Kidney (tissue), 14 donors: Measurements from ENCODE around the gene TYW3. TPM values are rescaled to one million over a fixed set of nuclear protein-coding genes. Genes with fewer than 3 reads are reported as not detected.

Source experiments
- DNase-seq, 5 donors: peaks; one replicate each; pipeline ENCODE4 v3.0.0-alpha.2; 2013 to 2020
- FAIRE-seq: peaks from 2 replicates; lab custom pipeline; 2012; peaks lifted over from hg19 to GRCh38; lab: Jason Lieb, UNC
- H3K27ac ChIP-seq, 2 donors: one replicate each; pipeline ENCODE4 v1.7.0; 2013; ENCODE audit warnings: low read depth in 2 of 2, low read length in 2 of 2, inconsistent platforms in 1 of 2
- H3K27me3 ChIP-seq: one replicate; pipeline ENCODE4 v1.7.1; 2013; ENCODE audit warnings: low read length, inconsistent platforms; ENCODE audit not compliant: control insufficient read depth, insufficient read depth
- H3K36me3 ChIP-seq, 3 donors: one replicate each; pipeline versions ENCODE4 v1.7.0 to v1.7.1; 2013; ENCODE audit warnings: low read length in 3 of 3, control low read depth in 1 of 3, inconsistent platforms in 1 of 3; ENCODE audit not compliant: insufficient read depth in 3 of 3, control insufficient read depth in 2 of 3
- H3K4me1 ChIP-seq, 3 donors: one replicate each; pipeline versions ENCODE4 v1.7.0 to v1.7.1; 2013; ENCODE audit warnings: low read length in 3 of 3, inconsistent platforms in 1 of 3, low read depth in 1 of 3; ENCODE audit not compliant: control insufficient read depth in 2 of 3, insufficient read depth in 2 of 3
- H3K4me3 ChIP-seq, 3 donors: one replicate each; pipeline versions ENCODE4 v1.7.0 to v1.8.1; 2013; ENCODE audit warnings: low read length in 3 of 3, control low read depth in 1 of 3, inconsistent platforms in 1 of 3
- H3K9ac ChIP-seq, 3 donors: one replicate each; pipeline versions ENCODE4 v1.7.0 to v1.7.1; 2013; ENCODE audit warnings: low read length in 3 of 3, control low read depth in 1 of 3, inconsistent platforms in 1 of 3
- H3K9me3 ChIP-seq, 3 donors: one replicate each; pipeline versions ENCODE4 v1.7.0 to v1.7.1; 2013; ENCODE audit warnings: low read length in 3 of 3, control low read depth in 1 of 3, inconsistent platforms in 1 of 3; ENCODE audit not compliant: control insufficient read depth in 2 of 3, insufficient read depth in 1 of 3
- intact Hi-C: fragments of 100-400 bp; cut with DNase I; formaldehyde crosslinking; loops from one replicate; pipeline ENCODE4 v1.11.1; 2022
- polyA plus RNA-seq: library from polyadenylated mRNA; stranded (reverse); fragments of 350-450 nt; fragmentation: Illumina TruSeq; extraction: RNeasy Lipid Tissue Mini Kit (QIAGEN cat#74804); gene quantifications from one replicate; pipeline ENCODE4 v1.2.3, GENCODE V29; 2014; ENCODE audit warnings: low read depth, low replicate concordance; ENCODE audit not compliant: insufficient read depth
- total RNA-seq: library from RNA; stranded (reverse); fragmentation: NEBNext Ultra II Directional; extraction: Animal tissue kit (Norgen Biotek cat#: 25700); gene quantifications from one replicate; pipeline ENCODE4 v1.2.1, GENCODE V29; 2021
- TF ChIP-seq, protein P1 (sequence below): IDR thresholded peaks from 3 replicates; pipeline ENCODE4 v1.5.1; 2012; ENCODE audit warnings: mild to moderate bottlenecking, moderate library complexity, borderline replicate concordance; ENCODE audit not compliant: insufficient read depth; ENCODE audit errors: extremely low read depth
- donor health status: control.
- donor health status: control.
- donor health status: control.
- donor health status: control.
- donor health status: control.
- donor health status: DM: yes; HTN: yes; CAD: no.
- donor health status: Normal renal cell carcinoma (clear cell type).

TYW3 gene
- total and polyA plus RNA-seq, 2 donors from 2014 or later = 17.1 to 22.1 TPM

DNA sequence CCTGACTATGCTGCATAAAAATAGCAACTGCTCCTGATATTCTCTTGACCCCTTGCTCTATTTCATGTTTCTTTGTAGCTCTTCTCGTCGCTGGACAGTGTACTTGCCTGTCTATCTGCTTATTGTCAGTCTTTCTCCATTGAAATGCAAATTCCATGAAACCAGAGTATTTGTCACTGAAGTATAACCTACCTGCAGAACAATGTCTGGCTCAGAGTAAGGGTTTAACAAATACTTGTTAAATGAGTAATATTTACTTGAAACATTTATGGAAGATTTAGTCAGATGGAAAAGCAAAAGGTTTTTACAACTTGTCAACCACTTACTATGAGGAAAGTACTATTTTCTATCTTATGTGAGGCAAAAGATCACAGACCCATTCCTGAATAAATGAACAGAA is 39.5 kb upstream of the TYW3 start:
- Histone ChIP-seq H3K27me3 (no peaks in the 10 kb centered on the region), H3K36me3 (no peaks in the 10 kb centered on the region), H3K4me3 (no peak overlapping the region), H3K4me1 (no peaks in the 10 kb centered on the region), H3K9me3 (no peaks in the 10 kb centered on the region), H3K9ac (no peak overlapping the region), H3K27ac (no peak overlapping the region)
- intact Hi-C loops = no loop called here
- DNase-seq (no peak), FAIRE-seq (no peak)
- TF ChIP-seq, protein P1, sequence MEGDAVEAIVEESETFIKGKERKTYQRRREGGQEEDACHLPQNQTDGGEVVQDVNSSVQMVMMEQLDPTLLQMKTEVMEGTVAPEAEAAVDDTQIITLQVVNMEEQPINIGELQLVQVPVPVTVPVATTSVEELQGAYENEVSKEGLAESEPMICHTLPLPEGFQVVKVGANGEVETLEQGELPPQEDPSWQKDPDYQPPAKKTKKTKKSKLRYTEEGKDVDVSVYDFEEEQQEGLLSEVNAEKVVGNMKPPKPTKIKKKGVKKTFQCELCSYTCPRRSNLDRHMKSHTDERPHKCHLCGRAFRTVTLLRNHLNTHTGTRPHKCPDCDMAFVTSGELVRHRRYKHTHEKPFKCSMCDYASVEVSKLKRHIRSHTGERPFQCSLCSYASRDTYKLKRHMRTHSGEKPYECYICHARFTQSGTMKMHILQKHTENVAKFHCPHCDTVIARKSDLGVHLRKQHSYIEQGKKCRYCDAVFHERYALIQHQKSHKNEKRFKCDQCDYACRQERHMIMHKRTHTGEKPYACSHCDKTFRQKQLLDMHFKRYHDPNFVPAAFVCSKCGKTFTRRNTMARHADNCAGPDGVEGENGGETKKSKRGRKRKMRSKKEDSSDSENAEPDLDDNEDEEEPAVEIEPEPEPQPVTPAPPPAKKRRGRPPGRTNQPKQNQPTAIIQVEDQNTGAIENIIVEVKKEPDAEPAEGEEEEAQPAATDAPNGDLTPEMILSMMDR = no peak

DNA sequence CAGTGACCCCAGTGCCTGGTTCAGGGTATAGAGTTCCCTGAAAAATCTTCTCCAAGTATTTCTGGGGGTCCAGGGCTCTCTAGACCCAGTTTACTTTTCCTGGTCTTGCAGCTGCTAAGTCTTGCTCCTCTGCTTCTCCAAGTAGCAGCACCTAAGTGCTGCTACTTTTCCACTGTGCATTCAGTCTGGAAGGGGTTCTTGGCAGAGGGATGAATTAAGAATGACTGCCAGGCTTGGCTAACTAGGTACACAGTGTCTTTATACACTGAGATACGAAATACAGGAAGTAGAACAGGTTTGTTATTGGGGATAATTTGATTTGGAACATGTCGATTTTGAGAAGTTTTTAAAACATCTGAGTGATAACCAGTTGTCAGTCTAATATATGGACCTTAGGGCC is 35.1 kb upstream of the TYW3 start:
- DNase-seq (no peak), FAIRE-seq (no peak)

DNA sequence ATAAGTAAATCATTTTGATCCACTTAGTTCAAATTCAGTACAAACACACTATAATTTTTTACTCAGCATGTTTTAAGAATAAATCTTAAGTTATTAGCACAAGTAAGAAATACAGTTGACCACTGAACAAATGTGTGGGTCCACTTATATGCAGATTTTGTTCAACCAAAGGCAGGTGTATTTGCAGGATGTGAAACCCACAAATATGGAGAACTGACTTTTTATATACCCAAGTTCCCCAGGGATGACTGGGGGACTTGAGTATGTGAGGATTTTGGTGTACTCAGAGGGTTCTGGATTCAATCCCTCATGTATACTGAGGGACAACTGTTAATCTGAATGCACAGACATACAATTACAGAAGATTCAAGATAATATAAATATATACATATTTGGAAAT is 33.6 kb upstream of the TYW3 start:
- H3K27me3 ChIP-seq = no peaks in the 10 kb centered on the region
- TF ChIP-seq, protein P1 = no peak
- H3K9ac ChIP-seq = no peak overlapping the region
- no peak overlapping the region for H3K4me3 ChIP-seq
- DNase-seq (no peak), FAIRE-seq (no peak)
- H3K9me3 ChIP-seq = no peaks in the 10 kb centered on the region
- peaks cover 3 to 22% (median 9%) of the 10 kb centered on the region in 3 donors for H3K36me3 ChIP-seq
- no peaks in the 10 kb centered on the region for H3K4me1 ChIP-seq
- intact Hi-C loops = no loop called here
- H3K27ac ChIP-seq = no peak overlapping the region

More for the DNA sequence above, 35.1 kb upstream of the TYW3 start:
- no peaks in the 10 kb centered on the region for H3K27me3 ChIP-seq
- no peaks in the 10 kb centered on the region for H3K9me3 ChIP-seq
- intact Hi-C loops = no loop called here
- H3K9ac ChIP-seq = no peak overlapping the region
- TF ChIP-seq, protein P1 = no peak
- H3K36me3 ChIP-seq = peaks cover 0 to 7% (median 4%) of the 10 kb centered on the region in 3 donors
- no peaks in the 10 kb centered on the region for H3K4me1 ChIP-seq
- no peak overlapping the region for H3K27ac ChIP-seq
- no peak overlapping the region for H3K4me3 ChIP-seq

DNA sequence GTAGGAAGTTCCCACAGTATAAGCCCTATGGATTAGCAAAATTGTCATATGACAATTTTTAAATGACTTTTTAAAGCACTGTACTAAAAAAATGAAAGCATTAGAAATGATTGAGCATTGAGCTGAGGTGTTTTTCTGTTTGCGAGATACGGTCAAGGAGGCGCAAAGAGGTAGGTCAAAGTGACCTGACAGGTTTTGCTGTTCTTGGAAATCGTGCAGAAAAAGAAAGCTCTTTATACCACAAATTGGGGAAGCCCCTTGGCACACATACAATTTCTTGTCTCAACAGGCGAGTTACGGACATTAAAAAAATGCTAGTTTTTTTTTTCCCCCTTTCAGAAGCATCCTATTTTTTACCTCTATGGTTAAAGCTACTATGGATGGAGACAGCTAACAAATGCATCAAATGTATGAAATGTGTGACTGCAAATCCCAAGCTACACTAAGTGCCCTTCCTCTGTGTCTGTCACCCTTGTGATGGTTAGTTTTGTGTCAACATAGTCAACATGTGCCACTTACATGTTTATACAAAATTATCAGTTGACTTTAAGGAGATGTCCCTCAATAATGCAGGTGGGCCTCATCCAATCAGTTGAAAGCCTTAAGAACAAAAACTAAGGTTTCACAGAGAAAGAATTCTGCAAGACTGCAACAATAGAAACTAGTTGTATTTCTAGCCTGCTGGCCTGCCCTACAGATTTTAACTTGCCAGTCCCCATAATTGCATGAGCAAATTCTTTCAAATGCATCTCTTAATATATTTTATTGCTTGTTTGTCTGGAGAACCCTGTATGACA is 29.4 kb upstream of the TYW3 start:
- FAIRE-seq (no peak), DNase-seq (no peak)
- peaks cover 5 to 52% (median 30%) of the 10 kb centered on the region in 3 donors for H3K36me3 ChIP-seq
- H3K4me3 ChIP-seq = no peak overlapping the region
- H3K27me3 ChIP-seq = no peaks in the 10 kb centered on the region
- TF ChIP-seq, protein P1 = no peak
- H3K9me3 ChIP-seq = no peaks in the 10 kb centered on the region
- intact Hi-C loops = no loop called here
- no peaks in the 10 kb centered on the region for H3K4me1 ChIP-seq
- no peak overlapping the region for H3K27ac ChIP-seq
- H3K9ac ChIP-seq = no peak overlapping the region
